GM15510 (cell line): ENCODE results near the gene CERK.

ENCODE experiments used
- POLR2A ChIP-seq: IDR thresholded peaks from 3 replicates; pipeline ENCODE4 v1.6.1; 2011; ENCODE audit warnings: borderline replicate concordance; ENCODE audit not compliant: insufficient read length; ENCODE audit errors: extremely low read depth

Gene CERK

GRCh38 chr22:46754826-46755225 is 16.8 kb upstream of the CERK start:
- TF ChIP-seq POLR2A, result no peak

GRCh38 chr22:46754110-46754799 is 16.2 kb upstream of the CERK start:
- TF ChIP-seq POLR2A, result no peak

- TF ChIP-seq POLR2A, result no peak
These were observed 15.7 kb upstream of the CERK start for GRCh38 chr22:46753761-46754109.

GRCh38 chr22:46753360-46753759 is 15.3 kb upstream of the CERK start:
- TF ChIP-seq POLR2A, result no peak

- TF ChIP-seq POLR2A, result no peak
These were observed 14.9 kb upstream of the CERK start for GRCh38 chr22:46752988-46753310.

- no peak for TF ChIP-seq POLR2A
These were observed 14.4 kb upstream of the CERK start for GRCh38 chr22:46752286-46752987.

GRCh38 chr22:46750863-46751443 is 12.9 kb upstream of the CERK start:
- TF ChIP-seq POLR2A, result no peak

GRCh38 chr22:46750530-46750800 is 12.4 kb upstream of the CERK start:
- no peak for TF ChIP-seq POLR2A

GRCh38 chr22:46749682-46750529 is 11.9 kb upstream of the CERK start:
- TF ChIP-seq POLR2A, result no peak

GRCh38 chr22:46748908-46749675 is 11.0 kb upstream of the CERK start:
- TF ChIP-seq POLR2A, result no peak

GRCh38 chr22:46748206-46748907 is 10.3 kb upstream of the CERK start:
- no peak for TF ChIP-seq POLR2A

GRCh38 chr22:46747646-46748045 is 9.6 kb upstream of the CERK start:
- no peak for TF ChIP-seq POLR2A

GRCh38 chr22:46746620-46747019 is 8.6 kb upstream of the CERK start:
- TF ChIP-seq POLR2A, result no peak

- no peak for TF ChIP-seq POLR2A
These were observed 8.1 kb upstream of the CERK start for GRCh38 chr22:46746192-46746591.
